AML-193 (cell line): Measurements from ENCODE around the gene DYNC1I1.

ENCODE experiments used
- DNase-seq, 2 experiments: peaks; one replicate each; lab custom pipeline; 2025; lab: John Stamatoyannopoulos, UW

DYNC1I1 gene

DNA sequence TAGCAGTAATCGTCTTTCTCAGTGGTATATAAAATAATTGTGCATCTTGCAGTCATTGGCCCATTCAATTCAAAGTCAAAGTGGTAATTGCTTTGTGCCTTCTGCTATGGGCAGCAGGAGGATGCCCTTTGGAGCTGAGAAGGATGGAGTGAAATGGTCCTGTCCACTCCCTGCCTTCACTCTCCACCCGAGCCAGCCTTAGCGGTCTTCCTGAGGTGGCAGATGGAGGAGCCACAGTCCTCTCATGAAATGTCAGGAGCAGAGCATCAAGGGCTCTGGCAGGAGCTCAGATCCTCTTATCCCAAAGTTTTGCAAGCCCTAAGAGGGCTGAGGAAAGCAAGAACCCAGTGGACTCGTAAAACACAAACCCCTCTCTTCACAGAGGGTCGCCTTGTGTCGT, 199.4 kb downstream of the DYNC1I1 start:
- no peak for DNase-seq

DNA sequence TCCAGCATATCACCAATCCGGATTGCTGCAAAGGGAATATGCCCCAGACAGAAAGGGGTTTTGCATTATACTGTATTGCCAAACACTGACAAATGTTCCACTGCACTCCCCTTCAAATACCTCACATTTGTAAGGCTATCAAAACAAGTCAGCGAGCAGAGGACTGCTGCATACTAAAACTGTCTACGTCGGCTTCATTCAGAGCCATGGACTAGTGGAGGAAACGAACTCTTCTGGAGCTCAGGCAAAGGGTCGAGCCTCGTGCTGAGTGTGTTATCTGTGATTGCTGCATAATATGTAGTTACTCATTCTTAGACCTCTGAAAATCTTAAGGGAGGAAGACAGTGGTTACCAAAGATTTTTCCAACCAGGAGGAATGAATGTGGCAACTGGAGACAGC, 200.2 kb downstream of the DYNC1I1 start:
- DNase-seq: no peak

GRCh38 chr7:95974108-95974507, 201.8 kb downstream of the DYNC1I1 start:
- DNase-seq: no peak

DNA sequence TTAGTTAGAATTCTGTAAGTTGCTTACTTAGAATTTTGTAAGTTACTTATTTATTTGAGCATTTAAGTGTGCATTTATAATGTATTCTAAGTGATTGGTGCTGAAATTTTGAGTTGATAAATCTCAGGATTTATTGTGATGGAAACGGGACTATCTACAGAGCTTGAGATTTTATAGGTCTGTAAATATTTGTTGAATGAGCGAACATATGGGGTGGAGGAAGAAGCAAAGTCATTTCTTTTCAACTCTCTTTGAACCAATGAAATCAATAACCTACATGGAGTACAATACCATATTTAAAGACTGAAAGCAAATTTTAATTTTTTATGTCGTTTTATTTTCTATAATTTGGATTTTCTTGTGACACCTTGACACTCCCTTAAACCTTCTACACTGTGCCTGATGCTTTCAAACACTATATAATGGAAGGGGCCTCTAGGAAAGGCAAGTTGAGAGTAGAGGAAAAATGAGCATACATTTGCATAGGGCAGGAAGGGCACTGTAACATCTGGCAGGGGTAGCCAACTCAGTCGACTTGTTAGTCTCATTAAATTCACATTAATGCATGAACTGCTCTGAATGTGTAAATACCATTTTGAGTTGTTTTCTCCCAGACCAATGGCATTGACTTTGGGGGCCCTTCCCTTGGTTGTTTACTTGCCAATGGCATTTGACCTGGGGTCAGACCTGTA, 204.2 kb downstream of the DYNC1I1 start:
- no peak for DNase-seq

DNA sequence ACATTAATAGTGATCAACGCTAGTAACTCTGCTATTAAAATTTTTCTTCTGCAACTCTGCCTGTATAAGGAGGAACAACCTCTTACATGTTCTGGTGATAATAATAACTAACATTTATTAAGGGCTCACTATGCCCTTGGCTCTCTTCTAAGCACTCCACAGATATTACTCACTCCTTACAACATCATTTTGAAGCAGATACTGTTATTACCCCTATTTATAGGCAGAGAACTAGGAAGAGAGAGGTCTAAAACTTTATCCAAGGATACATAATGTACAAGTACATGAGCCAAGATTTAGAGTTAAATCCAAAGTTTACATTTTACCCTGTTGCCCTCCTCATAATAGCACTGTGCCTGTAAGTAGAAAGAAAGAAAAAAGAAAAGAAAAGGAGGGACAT, 205.6 kb downstream of the DYNC1I1 start:
- no peak for DNase-seq

DNA sequence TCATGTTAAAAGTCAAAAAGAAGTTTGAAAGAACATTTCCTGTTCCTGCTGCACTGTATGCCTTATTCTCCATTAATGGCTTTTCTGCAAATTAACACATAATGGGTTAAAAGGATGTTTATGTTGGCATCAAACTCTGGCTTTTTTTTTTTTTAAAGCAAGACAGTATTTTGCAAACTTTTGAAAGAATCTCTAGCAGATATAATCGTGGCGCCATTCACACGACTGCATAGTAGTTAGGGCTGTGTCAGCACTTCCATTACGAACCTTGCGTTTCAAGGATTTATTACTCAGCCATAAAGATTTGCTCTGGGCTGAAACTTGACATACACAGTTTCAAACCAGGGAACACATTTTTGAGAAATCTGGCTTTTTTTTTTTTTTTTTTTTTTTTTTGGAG, 207.8 kb downstream of the DYNC1I1 start:
- DNase-seq: no peak

GRCh38 chr7:95980706-95981105, 208.4 kb downstream of the DYNC1I1 start:
- DNase-seq: no peak

GRCh38 chr7:95986178-95986764, 213.9 kb downstream of the DYNC1I1 start:
- no peak for DNase-seq

GRCh38 chr7:95989301-95989700, 216.9 kb downstream of the DYNC1I1 start:
- DNase-seq: no peak

GRCh38 chr7:95993380-95993779, 221.0 kb downstream of the DYNC1I1 start:
- DNase-seq: no peak

GRCh38 chr7:95996174-95996573, 223.8 kb downstream of the DYNC1I1 start:
- DNase-seq: no peak

DNA sequence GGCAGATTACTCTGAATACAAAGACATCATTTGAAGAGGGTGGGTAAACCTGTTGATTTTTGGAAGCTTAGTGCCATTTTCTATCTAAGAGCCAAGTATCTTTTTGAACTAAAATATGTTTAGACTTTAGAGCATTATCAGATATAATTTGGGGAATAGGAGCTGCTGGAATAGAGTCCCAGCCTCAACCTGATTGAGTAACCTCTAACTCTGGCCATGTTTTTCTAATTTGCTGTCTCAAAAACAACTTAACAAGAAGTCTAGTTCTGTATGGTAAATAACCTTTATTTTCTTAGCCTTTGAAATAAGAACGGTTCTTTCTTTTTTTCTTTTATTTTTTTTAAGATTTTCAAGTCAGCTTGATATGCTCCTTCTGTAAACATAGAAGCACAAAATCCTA, 224.5 kb downstream of the DYNC1I1 start:
- no peak for DNase-seq

DNA sequence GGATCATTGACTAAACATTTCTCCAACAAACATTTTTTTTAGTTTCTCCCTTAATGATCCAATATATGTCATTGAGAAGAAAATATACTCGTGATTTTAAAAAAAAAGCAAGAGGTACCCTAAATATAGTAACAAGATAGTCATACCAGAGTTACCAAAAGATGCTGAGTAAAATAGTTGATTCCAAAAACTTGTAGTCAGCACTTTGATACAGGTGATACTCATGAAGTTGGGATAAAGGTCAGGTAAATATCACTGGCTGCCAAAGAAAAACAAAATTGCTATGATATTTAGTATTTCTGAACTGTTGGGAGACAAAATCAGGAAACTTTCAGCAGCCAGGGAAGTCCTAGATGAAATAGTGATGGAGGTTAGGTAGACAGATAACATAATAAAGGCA, 225.3 kb downstream of the DYNC1I1 start:
- no peak for DNase-seq

DNA sequence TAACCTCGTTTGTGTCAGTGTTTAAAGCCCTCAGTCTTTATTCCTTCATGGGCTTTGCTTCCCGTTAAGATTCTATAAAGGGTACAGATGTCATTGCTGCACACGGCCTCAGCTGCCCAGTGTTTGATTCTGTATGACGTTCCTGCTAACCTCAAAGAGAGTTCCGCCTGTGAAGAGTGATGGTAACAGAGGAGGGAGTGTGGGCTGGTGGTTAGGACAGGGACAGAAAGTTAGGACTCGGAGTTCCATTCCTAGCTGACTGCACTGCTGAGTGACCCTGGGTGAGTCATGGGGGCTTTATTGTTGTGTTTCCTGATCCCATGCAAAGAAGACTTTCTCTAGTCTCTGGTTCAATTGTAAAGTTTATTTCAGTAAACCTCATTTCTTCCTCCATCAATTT, 227.1 kb downstream of the DYNC1I1 start:
- DNase-seq: no peak

DNA sequence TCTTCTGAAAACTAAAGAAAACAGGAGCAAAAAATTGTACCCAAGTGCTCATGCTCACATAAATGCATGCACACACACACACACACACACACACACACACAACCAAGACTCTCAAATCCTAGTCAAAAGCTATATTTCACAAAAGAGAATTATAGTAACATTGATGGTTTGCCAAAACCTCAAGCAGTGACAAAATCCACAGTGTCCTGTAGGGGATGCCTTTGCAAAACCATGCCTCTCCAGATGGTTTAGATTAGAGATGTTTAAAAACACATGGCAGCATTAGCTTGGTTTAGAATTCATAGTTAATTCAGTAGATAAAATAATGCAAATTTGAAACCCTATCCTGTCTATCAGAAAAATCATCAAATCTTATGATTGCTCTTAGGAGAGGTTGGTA, 232.2 kb downstream of the DYNC1I1 start:
- no peak for DNase-seq

DNA sequence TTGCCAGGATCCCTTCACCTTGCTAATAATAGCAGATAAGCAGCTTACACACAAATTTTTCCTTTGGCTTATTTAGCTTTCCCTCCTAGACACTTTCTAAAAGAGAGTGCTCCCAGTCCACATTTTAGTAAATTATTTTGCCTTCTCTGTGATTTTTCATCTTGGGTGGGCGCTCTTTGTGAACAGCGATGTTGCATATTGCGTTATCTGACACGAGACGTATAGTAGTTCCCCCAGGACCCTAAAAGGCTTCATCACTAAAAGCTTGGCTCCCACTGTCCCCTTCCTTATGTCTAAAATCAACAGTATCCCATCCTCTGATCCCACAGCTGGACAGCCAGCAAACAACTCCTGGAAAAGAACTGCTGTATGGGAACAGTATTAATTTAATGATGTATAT, 232.9 kb downstream of the DYNC1I1 start:
- DNase-seq: no peak

DNA sequence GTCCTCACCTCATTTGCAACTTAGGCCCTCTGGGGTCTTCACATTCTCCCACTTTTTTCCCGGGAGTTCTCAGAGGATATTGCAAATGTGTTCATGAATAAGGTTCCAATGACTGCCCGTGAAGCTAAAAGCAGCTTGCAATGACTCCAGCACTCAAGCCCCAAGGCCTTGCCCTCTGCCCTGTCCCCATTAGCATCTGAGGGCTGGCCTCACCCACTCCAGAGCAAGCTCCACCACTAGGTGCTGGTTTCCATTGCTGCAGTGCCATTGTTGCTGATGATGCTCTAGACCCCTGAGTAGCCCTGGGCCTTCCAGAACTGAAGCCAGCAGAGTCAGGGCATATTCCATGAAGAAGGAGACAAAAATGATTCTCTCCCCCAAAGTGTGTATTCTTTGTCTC, 236.8 kb downstream of the DYNC1I1 start:
- DNase-seq: no peak

DNA sequence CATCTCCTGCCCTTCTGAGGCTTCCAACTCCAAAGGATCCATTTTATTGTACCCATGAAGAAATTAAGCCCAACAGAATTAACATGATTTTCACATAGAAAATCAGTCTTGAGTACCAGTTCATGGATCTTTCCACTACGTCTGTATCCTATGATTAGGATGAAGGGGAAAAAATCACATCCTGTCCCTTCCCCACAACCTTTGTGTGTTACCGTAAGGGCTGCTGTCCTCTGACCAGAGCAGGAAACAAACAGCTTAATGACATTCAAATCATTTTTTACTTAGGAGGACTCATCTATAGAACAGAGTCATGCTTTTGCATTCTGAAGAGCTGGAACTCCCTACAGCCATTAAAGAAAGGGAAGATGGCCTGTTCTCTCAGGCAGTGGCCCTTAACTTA, 241.5 kb downstream of the DYNC1I1 start:
- no peak for DNase-seq

GRCh38 chr7:96014617-96015016, 242.3 kb downstream of the DYNC1I1 start:
- no peak for DNase-seq

DNA sequence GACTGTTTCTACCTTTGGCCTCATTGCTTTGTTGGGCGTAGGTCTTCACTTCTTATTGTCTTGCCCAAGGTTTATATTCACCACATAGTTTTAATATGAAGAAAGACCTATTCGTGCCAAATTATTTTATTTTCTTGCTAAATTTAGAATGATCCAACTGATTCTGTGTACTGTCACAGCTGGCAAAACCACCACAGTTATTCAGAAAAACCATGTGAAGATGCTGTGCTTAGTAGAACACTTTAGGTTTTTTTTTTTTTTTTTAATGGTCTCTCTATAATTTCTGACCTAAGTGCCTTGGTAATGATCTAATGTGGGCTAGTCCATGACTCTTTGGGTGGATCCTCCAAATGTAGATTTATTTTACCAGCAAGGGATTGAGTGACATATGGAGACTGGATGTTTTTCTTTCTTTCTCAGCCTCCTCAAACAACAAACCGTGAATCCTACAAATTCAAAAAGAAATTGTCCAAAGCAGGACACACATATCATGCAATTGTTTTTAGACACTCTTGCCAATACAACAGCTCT, 243.8 kb downstream of the DYNC1I1 start:
- DNase-seq: no peak

DNA sequence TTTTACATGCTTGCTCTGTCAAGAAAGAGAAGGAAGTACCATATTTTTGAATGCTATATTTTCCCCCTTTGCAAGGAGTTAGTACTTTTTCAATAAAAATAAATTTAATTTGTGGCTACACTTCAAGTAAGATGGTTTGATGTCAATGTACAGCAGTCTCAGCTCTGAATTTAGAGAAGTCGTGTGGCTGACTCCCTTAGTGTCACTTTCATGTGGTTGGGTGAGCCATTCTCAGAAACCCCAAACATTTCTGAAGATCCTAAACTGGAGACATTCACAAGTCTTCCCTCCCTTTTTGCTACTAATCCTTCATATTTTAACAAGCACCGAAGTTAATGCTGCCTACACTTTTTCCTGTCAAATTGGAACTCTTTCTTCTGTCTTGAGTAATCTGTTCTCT, 244.4 kb downstream of the DYNC1I1 start:
- DNase-seq: no peak

DNA sequence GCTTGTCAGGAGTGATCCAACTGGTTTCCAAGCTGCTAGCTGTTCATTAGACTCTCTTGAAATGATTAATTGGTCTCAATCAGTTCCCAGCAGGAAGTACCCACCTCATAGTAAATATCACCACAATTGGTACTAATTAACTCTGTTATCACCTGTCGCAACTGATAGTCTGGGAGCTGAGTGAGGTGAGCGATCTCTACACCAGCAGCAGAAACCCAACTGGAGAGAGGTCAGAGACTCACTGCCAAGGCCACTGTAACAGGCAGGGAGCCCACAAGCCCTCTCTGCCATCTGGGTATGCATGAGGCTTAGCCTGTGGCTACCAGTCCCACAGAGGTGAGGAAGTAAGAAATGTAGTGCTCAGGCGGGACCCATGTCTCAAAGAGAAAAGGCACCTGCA, 245.5 kb downstream of the DYNC1I1 start:
- DNase-seq: no peak

GRCh38 chr7:96021568-96021967, 249.2 kb downstream of the DYNC1I1 start:
- DNase-seq: no peak

GRCh38 chr7:96023387-96023786, 251.0 kb downstream of the DYNC1I1 start:
- DNase-seq: no peak
